GM19099 (cell line): ENCODE results near the gene SERPINE3.

Experiments used
- POLR2A ChIP-seq: IDR thresholded peaks from 3 replicates; pipeline ENCODE4 v1.6.1; 2011; ENCODE audit warnings: low read depth; ENCODE audit not compliant: insufficient read length; ENCODE audit errors: extremely low read depth

SERPINE3 gene

GRCh38 chr13:51322826-51323225 lies 16.7 kb upstream of the SERPINE3 start:
- no peak for TF ChIP-seq POLR2A

- no peak for TF ChIP-seq POLR2A
Observed at GRCh38 chr13:51323824-51324511, 15.5 kb upstream of the SERPINE3 start.

- TF ChIP-seq POLR2A, result no peak
Observed at GRCh38 chr13:51324714-51325420, 14.6 kb upstream of the SERPINE3 start.

GRCh38 chr13:51325837-51326236 lies 13.7 kb upstream of the SERPINE3 start:
- TF ChIP-seq POLR2A, result no peak

DNA sequence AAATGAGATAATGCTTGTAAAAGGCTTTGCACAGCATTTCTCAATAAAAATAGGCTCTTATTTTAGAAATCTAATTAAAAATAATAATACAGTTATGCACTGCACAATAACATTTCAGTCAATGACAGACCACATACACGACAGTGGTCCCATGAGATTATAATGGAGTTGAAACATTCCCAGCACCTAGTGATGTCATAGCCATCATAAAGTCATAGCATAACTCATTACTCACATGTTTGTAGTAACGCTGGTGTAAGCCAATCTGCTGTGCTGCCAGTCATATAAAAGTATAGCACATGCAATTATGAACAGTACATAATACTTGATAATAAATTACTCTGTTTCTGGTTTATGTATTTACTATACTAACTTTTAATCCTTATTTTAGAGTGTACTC lies 12.7 kb upstream of the SERPINE3 start:
- no peak for TF ChIP-seq POLR2A

- no peak for TF ChIP-seq POLR2A
Observed at GRCh38 chr13:51327961-51328360, 11.5 kb upstream of the SERPINE3 start.

GRCh38 chr13:51328488-51328887 lies 11.0 kb upstream of the SERPINE3 start:
- TF ChIP-seq POLR2A, result no peak

GRCh38 chr13:51329606-51330005 lies 9.9 kb upstream of the SERPINE3 start:
- no peak for TF ChIP-seq POLR2A

DNA sequence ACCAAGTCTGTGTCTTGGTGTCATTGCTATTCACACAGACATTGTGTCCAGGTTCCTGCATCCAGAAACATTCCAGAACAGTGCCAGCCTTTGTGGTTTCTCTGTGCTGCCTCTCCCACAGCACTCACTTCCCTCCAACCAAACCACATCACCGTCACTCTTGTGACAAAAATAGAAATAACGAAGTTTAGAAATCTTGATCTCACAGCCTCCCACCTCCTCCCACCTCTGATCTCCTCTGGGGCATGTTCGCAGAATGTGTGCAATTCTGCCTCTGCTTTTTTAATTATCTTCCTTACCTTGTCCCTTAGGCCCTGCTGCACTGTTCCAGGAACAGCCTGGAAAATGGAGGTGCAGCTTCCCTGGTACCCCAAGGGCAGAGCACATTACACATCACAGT lies 8.7 kb upstream of the SERPINE3 start:
- TF ChIP-seq POLR2A, result no peak

DNA sequence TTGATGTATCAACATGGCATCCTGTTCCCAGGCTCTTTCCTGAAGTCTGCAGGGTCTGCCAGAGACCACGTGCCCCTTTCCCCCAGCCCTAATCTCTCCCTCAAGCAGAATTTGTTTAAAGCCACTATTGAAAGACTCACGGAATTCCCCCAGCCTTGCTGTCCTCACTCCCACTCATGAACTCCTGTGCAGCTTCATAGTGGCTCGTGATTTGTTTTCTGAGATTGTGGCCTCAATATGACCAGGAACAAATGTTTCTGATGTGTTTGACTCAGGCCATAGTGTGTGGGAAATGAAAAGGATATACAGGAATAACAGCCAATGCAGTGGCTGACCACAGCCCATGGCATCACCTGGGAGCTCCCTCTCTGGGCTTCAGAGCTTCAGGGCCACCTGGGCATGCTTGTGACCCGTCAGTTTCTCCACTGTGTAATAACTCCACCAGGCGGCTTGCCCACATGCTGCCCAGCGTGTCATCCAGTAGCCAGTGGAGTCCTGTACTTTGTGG lies 8.1 kb upstream of the SERPINE3 start:
- no peak for TF ChIP-seq POLR2A

DNA sequence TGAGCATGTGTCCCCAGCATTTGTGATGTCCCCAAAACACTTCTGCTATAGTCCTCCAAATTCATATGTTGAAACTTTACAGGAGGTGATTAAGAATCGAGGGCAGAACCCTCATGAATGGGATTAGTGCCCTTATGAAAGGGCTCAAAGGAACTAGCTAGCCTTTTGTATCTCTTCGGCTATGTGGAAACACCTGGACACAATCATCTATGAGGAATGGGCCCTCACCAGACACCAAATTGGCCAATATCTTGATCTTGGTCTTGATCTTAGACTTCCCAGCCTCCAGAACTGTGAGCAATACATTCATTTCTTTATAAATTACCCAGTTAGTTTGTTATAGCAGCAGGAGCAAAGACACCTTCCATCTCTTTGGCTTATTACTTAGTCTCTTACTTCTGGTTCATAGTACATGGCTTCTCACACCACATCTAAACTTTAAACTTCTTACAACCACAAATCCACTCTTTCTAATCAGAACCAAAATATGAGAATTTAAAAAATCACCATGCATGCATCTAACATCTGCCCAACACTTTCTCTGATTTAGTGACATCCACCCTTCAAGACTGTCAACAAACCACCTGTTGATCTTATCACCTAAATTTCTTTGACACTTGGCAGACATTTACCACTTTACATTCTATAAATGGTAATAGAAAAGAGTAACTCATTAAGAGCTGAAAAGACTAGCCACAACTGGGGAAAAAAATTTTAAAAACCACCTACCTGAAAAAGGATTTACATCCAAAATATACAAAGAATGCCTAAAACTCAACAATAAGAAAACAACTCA lies 6.7 kb upstream of the SERPINE3 start:
- TF ChIP-seq POLR2A, result no peak

- TF ChIP-seq POLR2A, result no peak
Observed at GRCh38 chr13:51333421-51333820, 6.1 kb upstream of the SERPINE3 start.

- TF ChIP-seq POLR2A, result no peak
Observed at GRCh38 chr13:51333826-51334225, 5.7 kb upstream of the SERPINE3 start.

GRCh38 chr13:51336746-51337145 lies 2.7 kb upstream of the SERPINE3 start:
- TF ChIP-seq POLR2A, result no peak

DNA sequence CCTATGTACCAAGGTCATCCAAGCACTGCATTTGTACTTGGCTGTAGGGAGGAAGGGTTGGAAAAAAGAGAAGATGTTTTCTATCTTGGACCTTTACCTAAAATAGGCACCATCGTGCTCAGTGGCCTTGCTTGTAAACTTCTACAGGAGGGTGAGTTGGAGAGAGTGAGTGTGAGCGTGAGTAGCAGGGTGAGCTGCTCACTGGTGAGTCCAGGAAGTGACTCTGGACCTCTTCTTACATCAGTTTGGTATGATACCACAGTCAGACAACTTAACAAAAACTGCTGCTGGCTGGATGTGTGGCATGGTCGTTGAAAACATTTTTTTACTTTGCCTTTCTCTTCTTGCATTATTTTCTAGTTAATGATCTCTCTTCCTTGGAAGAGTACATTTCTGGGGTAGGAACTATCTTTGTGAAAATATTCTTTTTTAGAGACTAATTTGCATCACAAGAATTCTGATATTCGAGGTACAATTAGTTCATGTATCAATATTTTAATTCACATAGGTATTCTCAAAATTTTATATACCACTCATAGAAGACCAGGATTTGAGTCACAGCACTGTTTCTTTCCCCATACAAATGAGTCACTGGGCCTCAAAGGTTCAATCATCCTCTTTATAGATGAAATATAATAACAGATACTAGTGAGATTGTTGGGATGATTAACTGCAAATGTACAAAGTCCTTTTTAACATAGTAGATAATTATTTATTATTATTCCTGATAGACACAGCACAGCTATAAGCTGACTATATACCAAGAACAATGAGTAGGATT lies 651 bp downstream of the SERPINE3 start:
- TF ChIP-seq POLR2A, result no peak
